IPS-18c (cell line): ENCODE data around the gene GPR37L1.
A peak's percentile ranks its signal among the peaks of the same experiment; 100 is the strongest.
"Not testable (repeated sequence)": the region's sequence is repeated elsewhere in the genome, so short reads cannot be mapped to it uniquely, and the experiment has no call there.

Experiments used
- H3K4me3 ChIP-seq: 2 replicates; pipeline ENCODE4 v1.7.0; 2013; ENCODE audit warnings: low read depth, mild to moderate bottlenecking, low read length, moderate library complexity; ENCODE audit not compliant: insufficient read depth
- H3K9me3 ChIP-seq: one replicate; pipeline ENCODE4 v1.6.1; 2013; ENCODE audit warnings: mild to moderate bottlenecking, low read length, moderate library complexity; ENCODE audit not compliant: control insufficient read depth, insufficient read depth

Gene GPR37L1

DNA sequence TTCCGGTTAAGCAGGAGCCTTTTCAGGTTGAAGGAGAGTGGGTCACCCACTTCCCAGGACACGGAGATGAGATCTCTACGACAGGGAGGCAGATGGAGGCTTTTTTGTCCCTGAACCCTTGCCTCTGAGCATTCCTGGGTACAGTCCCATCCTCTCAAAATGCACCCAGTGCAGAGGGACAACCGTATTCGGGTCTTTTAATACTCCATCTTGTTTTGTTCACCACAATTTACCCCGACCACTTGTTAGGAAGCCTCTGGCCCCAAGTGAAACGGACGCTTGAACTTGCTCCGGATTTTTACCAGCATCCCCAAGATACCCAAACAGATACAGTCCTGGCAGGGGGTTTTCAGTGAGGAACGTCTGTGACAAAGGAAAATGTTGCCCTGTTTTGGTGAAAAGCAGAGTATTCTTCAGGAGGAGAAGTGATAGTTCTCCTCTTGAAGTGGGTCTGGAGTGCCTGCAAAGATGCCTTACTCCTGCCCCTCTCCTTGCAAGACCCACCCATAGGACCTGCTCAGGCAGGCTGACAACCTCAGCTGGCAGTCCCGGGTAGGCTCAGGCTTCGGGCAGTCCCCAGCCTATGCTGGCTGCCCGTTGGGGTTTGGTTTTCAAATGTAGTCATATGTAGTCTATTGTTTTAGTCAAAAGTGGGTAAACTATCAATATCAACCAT, 22.5 kb downstream of the GPR37L1 start:
- peak overlapping the region; percentile 94 for H3K4me3 ChIP-seq

GRCh38 chr1:202145744-202146140, 23.0 kb downstream of the GPR37L1 start:
- H3K4me3 ChIP-seq, H3K9me3 ChIP-seq: not testable (repeated sequence)

More for the DNA sequence above, 22.5 kb downstream of the GPR37L1 start:
- no peaks in the 10 kb centered on the region for H3K9me3 ChIP-seq

DNA sequence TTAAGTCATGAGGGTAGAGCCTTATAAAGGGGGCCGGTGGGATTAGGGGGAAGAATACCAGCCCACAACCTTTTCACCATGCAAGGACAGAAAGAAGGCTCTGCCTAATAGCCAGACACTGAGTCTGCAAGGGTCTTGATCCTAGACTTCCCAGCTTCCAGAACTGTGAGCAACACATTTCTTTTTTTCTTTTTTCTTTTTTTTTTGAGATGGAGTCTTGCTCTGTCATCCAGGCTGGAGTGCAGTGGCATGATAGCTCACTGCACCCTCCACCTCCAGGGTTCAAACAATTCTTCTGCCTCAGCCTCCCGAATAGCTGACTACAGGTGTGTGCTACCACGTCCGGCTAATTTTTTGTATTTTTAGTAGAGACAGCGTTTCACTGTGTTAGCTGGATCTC, 23.6 kb downstream of the GPR37L1 start:
- Histone ChIP-seq H3K4me3 (no peak overlapping the region), H3K9me3 (no peaks in the 10 kb centered on the region)

DNA sequence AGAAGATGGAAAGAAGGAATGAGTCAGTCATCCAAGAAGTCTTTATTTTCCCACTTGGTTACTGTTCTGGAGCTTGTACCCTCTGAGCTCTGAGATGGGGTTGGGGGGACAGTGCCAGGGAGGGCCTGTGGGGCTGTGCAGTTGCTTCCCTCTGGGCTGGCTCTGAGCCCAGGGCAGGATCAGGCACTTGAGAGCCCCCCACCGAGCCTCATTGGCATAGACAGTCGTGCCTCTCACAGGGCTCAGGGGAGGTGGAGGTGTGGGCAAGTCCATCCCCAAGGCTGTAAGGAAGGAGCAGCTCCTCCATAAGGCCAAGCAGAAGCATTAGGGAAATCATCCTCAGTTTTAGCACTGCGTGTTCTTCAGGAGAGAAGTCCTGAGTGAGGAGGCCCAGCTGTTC, 24.3 kb downstream of the GPR37L1 start:
- no peaks in the 10 kb centered on the region for H3K9me3 ChIP-seq
- H3K4me3 ChIP-seq: no peak overlapping the region

- Histone ChIP-seq H3K4me3 (no peak overlapping the region), H3K9me3 (no peaks in the 10 kb centered on the region)
Observed at GRCh38 chr1:202148391-202148790, 25.7 kb downstream of the GPR37L1 start.

GRCh38 chr1:202149566-202149965, 26.8 kb downstream of the GPR37L1 start:
- no peak overlapping the region for H3K4me3 ChIP-seq
- H3K9me3 ChIP-seq: no peaks in the 10 kb centered on the region

- Histone ChIP-seq H3K9me3 (no peaks in the 10 kb centered on the region), H3K4me3 (no peak overlapping the region)
Observed at GRCh38 chr1:202150187-202150586, 27.5 kb downstream of the GPR37L1 start.

DNA sequence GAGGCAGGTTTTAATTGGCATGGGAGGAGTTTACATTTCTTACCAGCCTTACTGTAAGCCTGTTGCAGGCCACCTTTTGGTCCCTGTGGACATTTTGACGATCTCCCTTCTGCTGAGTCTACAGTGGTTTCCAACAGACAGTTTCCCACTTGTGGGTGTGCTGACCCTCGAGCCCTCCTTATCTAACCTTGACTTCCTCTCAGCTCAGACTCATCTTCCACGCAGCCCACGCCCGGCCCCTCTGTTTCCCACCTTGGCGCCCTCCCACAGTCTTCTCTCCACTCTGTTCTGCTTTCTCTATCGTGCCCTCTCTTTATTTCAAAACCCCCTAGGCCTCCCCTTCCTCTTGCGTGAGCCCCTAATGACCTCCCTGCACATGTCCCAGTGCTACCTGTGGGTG, 27.9 kb downstream of the GPR37L1 start:
- Histone ChIP-seq H3K4me3 (no peak overlapping the region), H3K9me3 (no peaks in the 10 kb centered on the region)

GRCh38 chr1:202151045-202151444, 28.3 kb downstream of the GPR37L1 start:
- no peak overlapping the region for H3K4me3 ChIP-seq
- no peaks in the 10 kb centered on the region for H3K9me3 ChIP-seq

DNA sequence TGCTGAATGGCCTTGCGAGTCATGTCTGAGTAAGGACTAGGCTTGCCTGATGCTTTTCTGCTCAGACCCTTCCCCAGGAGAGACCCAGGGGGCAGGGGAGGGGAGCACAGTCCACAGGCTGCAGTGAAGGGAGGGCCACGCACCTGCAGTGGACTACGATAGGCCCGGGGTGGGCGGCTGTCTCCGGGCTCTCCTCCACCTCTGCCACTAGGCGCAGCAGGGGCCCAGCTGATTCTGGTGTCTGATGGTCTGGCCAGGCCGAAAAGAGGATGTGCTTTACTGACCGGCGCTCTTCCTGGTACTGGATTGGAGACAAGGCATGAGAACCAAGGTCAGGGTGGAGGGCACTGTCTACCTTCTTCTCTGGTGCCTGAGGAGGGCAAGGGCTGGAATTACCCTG, 29.7 kb downstream of the GPR37L1 start:
- peaks cover 3% of the 10 kb centered on the region for H3K9me3 ChIP-seq

GRCh38 chr1:202153284-202153683, 30.6 kb downstream of the GPR37L1 start:
- H3K9me3 ChIP-seq: peaks cover 3% of the 10 kb centered on the region
- no peak overlapping the region for H3K4me3 ChIP-seq

More for the DNA sequence above, 29.7 kb downstream of the GPR37L1 start:
- no peak overlapping the region for H3K4me3 ChIP-seq

- Histone ChIP-seq H3K9me3 (peaks cover 3% of the 10 kb centered on the region), H3K4me3 (no peak overlapping the region)
Observed at GRCh38 chr1:202154148-202154765, 31.5 kb downstream of the GPR37L1 start.

GRCh38 chr1:202154766-202155477, 32.2 kb downstream of the GPR37L1 start:
- H3K9me3 ChIP-seq: peaks cover 3% of the 10 kb centered on the region
- H3K4me3 ChIP-seq: no peak overlapping the region

- H3K4me3 ChIP-seq: no peak overlapping the region
- H3K9me3 ChIP-seq: peaks cover 3% of the 10 kb centered on the region
Observed at GRCh38 chr1:202155478-202156021, 32.8 kb downstream of the GPR37L1 start.

- Histone ChIP-seq H3K4me3 (no peak overlapping the region), H3K9me3 (peaks cover 3% of the 10 kb centered on the region)
Observed at GRCh38 chr1:202156590-202156989, 33.9 kb downstream of the GPR37L1 start.

- Histone ChIP-seq H3K9me3 (peaks cover 3% of the 10 kb centered on the region), H3K4me3 (no peak overlapping the region)
Observed at GRCh38 chr1:202157945-202158344, 35.2 kb downstream of the GPR37L1 start.

- Histone ChIP-seq H3K9me3 (peaks cover 3% of the 10 kb centered on the region), H3K4me3 (no peak overlapping the region)
Observed at GRCh38 chr1:202158810-202159533, 36.3 kb downstream of the GPR37L1 start.
